GM23338 (cell line): Measurements from ENCODE around the gene CECR2. TPM values are rescaled to one million over a fixed set of nuclear protein-coding genes. Genes with fewer than 3 reads are reported as not detected.

Source experiments
- ATAC-seq: fragments of 200-7000 bp; cut with Tn5 transposase; 3 replicates; pipeline ENCODE4 v1.9.1; 2020
- DNase-seq: peaks from one replicate; pipeline ENCODE4 v3.0.0-alpha.2; 2015; ENCODE audit warnings: low spot score
- H2AFZ ChIP-seq: fragments of 200-600 bp; sonication (generic); 2 replicates; pipeline ENCODE4 v1.8.0; 2016; ENCODE audit warnings: antibody characterized with exemption, mild to moderate bottlenecking, moderate library complexity
- H3F3A ChIP-seq: fragments of 200-600 bp; sonication (generic); replicated peaks from 2 replicates; pipeline ENCODE4 v1.8.0; 2017; ENCODE audit warnings: antibody characterized with exemption, mixed run types, low read depth
- H3K27ac ChIP-seq: fragments of 200-600 bp; sonication (generic); 2 replicates; pipeline ENCODE4 v1.6.1; 2016; ENCODE audit warnings: low read depth
- H3K27me3 ChIP-seq: fragments of 200-600 bp; sonication (generic); 2 replicates; pipeline ENCODE4 v1.8.0; 2016; ENCODE audit warnings: mild to moderate bottlenecking, mixed run types, moderate library complexity; ENCODE audit not compliant: insufficient read depth
- H3K36me3 ChIP-seq: fragments of 200-600 bp; sonication (generic); 2 replicates; pipeline ENCODE4 v1.8.0; 2016; ENCODE audit warnings: mild to moderate bottlenecking; ENCODE audit not compliant: insufficient read depth
- H3K4me1 ChIP-seq: fragments of 200-600 bp; sonication (generic); 2 replicates; pipeline ENCODE4 v1.8.0; 2016; ENCODE audit warnings: mild to moderate bottlenecking, moderate library complexity; ENCODE audit not compliant: insufficient read depth
- H3K4me2 ChIP-seq: fragments of 200-600 bp; sonication (generic); 2 replicates; pipeline ENCODE4 v1.7.1; 2017; ENCODE audit warnings: mixed run types
- H3K4me3 ChIP-seq: fragments of 200-600 bp; sonication (generic); 2 replicates; pipeline ENCODE4 v1.6.1; 2016; ENCODE audit warnings: mixed run types
- H3K79me2 ChIP-seq: fragments of 200-600 bp; sonication (generic); replicated peaks from 2 replicates; pipeline ENCODE4 v1.8.0; 2017; ENCODE audit warnings: mild to moderate bottlenecking; ENCODE audit not compliant: insufficient read depth
- H3K9me2 ChIP-seq: fragments of 200-600 bp; sonication (generic); 2 replicates; pipeline ENCODE4 v1.8.0; 2017; ENCODE audit not compliant: insufficient read depth
- H4K20me1 ChIP-seq: fragments of 200-600 bp; sonication (generic); replicated peaks from 2 replicates; pipeline ENCODE4 v1.8.0; 2017; ENCODE audit warnings: mild to moderate bottlenecking; ENCODE audit not compliant: insufficient read depth
- H3K27ac Mint-ChIP-seq: 2 replicates; pipeline ENCODE4 v1.8.0; 2020; ENCODE audit warnings: inconsistent platforms, mild to moderate bottlenecking, moderate library complexity, mixed read lengths
- H3K27me3 Mint-ChIP-seq: 3 replicates; pipeline ENCODE4 v1.8.0; 2022; ENCODE audit warnings: low read depth, mild to moderate bottlenecking, moderate library complexity, mixed read lengths, inconsistent platforms; ENCODE audit not compliant: insufficient read depth, poor library complexity
- H3K36me3 Mint-ChIP-seq: 3 replicates; pipeline ENCODE4 v1.8.0; 2021; ENCODE audit warnings: low read depth, mild to moderate bottlenecking, inconsistent platforms, moderate library complexity, mixed read lengths
- H3K4me1 Mint-ChIP-seq: 3 replicates; pipeline ENCODE4 v1.8.0; 2020; ENCODE audit warnings: mild to moderate bottlenecking, inconsistent platforms, mixed read lengths
- H3K4me3 Mint-ChIP-seq: 3 replicates; pipeline ENCODE4 v1.8.0; 2021; ENCODE audit warnings: moderate library complexity, mild to moderate bottlenecking, inconsistent platforms, mixed read lengths
- H3K9me3 Mint-ChIP-seq: 3 replicates; pipeline ENCODE4 v1.8.0; 2020; ENCODE audit warnings: moderate library complexity, mild to moderate bottlenecking, inconsistent platforms, mixed read lengths
- CREB1 ChIP-seq: fragments of 250-450 bp; sonication (Bioruptor Pico); IDR thresholded peaks from 2 replicates; pipeline ENCODE4 v1.5.0; 2020; ENCODE audit warnings: low read depth, mild to moderate bottlenecking, moderate library complexity
- EZH2 ChIP-seq: fragments of 200-600 bp; sonication (generic); IDR thresholded peaks from one replicate; pipeline ENCODE4 v1.8.0; 2017; ENCODE audit warnings: antibody characterized with exemption, mild to moderate bottlenecking, low read depth; ENCODE audit not compliant: unreplicated experiment
- EZH2phosphoT487 ChIP-seq: fragments of 200-600 bp; sonication (generic); IDR thresholded peaks from one replicate; pipeline ENCODE4 v1.8.1; 2018; ENCODE audit warnings: antibody characterized with exemption; ENCODE audit not compliant: unreplicated experiment
- NANOG ChIP-seq: IDR thresholded peaks from 2 replicates; pipeline ENCODE4 v1.6.1; 2016; ENCODE audit warnings: antibody characterized with exemption, borderline replicate concordance
- POLR2AphosphoS5 ChIP-seq: IDR thresholded peaks from 2 replicates; pipeline ENCODE4 v1.6.1; 2016; ENCODE audit warnings: antibody characterized with exemption, low read depth
- polyA plus RNA-seq: library from polyadenylated mRNA; unstranded; fragments of >200 nt; fragmentation: Nextera tagmentation; extraction: Ambion mirVana; gene quantifications from 2 replicates; pipeline ENCODE4 v1.2.1, GENCODE V29; 2016
- total RNA-seq: library from RNA; depleted of rRNA; stranded (reverse); fragments of >200 nt; shearing (Covaris generic); gene quantifications from 2 replicates; pipeline ENCODE4 v1.2.3, GENCODE V29; 2014
- TF ChIP-seq, protein P1 (sequence below): IDR thresholded peaks from 2 replicates; pipeline ENCODE4 v1.6.1; 2016; ENCODE audit warnings: antibody characterized with exemption
- TF ChIP-seq, protein P2 (sequence below): fragments of 250-450 bp; sonication (Bioruptor Pico); IDR thresholded peaks from 2 replicates; pipeline ENCODE4 v1.5.0; 2020; ENCODE audit warnings: mild to moderate bottlenecking, moderate library complexity

Gene CECR2
- total and polyA plus RNA-seq, 2 experiments from 2014 or later: 18.4 to 110 TPM

DNA sequence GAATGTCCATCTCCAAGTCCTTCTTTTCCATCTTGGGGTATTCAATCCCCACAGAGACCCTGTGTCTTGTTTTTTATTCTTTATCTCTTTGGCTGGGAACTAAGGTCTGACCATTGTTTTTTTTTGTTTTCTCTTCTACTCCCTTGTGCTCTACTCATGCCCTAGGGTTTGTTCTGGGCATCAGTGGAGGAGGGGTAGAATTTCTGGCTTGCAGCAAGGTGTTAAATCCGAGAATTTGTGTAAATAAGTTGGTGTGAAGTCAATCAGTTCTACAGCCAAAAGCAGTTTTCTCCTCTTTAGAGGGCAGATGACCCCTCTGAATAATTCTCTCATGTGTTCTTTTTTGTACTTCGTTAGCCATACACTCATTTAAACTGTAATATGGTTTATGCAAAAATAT lies 10.7 kb downstream of the CECR2 start (continued):
- TF ChIP-seq POLR2AphosphoS5 (no peak), CREB1 (CRISPR knock-in tag) (no peak), EZH2 (no peak), EZH2phosphoT487 (no peak)

DNA sequence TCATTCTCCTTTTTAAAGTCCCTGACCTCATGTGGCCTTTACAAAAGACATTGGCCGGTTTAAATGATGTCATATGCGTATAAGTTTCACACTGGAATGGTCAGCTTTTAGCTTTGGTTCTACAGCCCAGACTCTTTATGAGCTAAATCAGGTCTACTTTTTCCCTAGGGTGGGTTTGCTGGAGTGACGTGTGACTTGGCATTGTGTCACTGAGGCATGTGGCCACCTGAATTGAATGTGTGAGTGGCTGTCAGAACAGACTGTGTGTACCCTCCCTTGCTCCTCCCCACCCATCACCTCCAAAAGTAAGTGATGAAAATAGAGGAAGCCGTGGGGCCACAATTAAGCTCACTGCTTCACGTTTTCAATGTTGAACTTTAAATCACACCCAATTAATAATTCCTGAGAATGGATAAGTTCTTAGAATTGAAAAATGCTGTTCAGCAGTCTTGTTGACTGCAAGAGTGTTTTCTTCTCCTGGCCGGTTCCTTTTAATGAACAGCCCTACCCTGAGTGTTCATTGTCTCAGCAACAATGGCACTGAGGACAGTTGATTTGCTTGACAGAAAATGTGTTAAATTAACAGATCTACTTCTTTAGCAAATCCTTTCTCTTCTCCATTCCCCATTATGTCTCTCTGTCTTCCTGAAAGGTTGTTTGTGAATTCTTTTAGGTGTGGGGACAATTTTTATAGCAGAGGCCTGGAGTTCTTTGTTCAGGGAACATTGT lies 11.3 kb downstream of the CECR2 start:
- ATAC-seq (peak; percentile 60), DNase-seq (peak; percentile 48)
- Histone ChIP-seq H3F3A (peaks cover 38% of the 10 kb centered on the region), H3K9me2 (no peaks in the 10 kb centered on the region), H3K4me3 (peak overlapping the region; percentile 37), H3K27ac (peak overlapping the region; percentile 78), H3K36me3 (no peaks in the 10 kb centered on the region), H2AFZ (no peak overlapping the region), H3K79me2 (peaks cover 99% of the 10 kb centered on the region), H3K27me3 (no peaks in the 10 kb centered on the region), H3K4me1 (peaks cover 72% of the 10 kb centered on the region), H4K20me1 (peaks cover 68% of the 10 kb centered on the region), H3K4me2 (peak overlapping the region; percentile 70)
- H3K4me1 Mint-ChIP-seq: peaks cover 57% of the 10 kb centered on the region
- H3K4me3 Mint-ChIP-seq: peak overlapping the region; percentile 57
- H3K36me3 Mint-ChIP-seq: peaks cover 33% of the 10 kb centered on the region
- H3K27me3 Mint-ChIP-seq: peaks cover 5% of the 10 kb centered on the region
- peak; percentile 40; the same call in 1 of the 2 replicates for TF ChIP-seq NANOG
- TF ChIP-seq, protein P1, sequence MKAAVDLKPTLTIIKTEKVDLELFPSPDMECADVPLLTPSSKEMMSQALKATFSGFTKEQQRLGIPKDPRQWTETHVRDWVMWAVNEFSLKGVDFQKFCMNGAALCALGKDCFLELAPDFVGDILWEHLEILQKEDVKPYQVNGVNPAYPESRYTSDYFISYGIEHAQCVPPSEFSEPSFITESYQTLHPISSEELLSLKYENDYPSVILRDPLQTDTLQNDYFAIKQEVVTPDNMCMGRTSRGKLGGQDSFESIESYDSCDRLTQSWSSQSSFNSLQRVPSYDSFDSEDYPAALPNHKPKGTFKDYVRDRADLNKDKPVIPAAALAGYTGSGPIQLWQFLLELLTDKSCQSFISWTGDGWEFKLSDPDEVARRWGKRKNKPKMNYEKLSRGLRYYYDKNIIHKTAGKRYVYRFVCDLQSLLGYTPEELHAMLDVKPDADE: no peak
- peak overlapping the region; percentile 91 for H3K27ac Mint-ChIP-seq
- peaks cover 8% of the 10 kb centered on the region; the same call in 1 of the 3 replicates for H3K9me3 Mint-ChIP-seq

DNA sequence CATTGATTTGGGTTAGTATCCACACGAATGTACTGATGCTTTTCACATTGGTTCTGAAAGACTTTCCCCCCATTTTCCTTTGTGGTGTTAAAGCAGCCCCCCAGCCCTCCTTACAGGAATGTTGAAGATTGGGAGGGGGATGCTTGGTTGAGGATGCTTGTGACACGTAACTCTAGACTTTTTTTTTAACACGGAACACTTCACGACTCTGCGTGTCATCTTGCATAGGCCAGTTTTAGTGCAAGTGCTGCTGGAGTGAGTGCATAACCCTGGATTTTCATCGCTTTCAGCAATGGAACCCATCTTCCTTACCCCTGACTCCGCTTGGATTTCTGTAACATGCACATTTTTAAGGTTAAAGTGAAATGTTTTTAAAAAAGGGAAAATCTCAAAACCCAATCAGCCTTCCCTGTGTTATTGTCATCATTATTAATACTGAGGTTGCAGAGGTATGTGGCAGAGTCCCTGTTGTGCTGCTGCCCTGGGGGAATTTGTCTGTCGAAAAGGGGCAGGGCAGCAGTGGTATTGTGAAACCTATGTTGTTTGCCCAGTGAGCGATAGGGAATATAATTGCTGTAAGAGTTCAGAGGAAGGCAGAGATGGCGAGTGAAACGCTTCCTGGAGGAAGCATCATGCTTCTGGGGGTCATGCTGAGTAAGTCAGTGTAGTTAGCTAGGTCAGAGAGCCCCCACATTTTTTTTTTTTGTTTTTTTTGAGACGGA lies 12.1 kb downstream of the CECR2 start:
- TF ChIP-seq, protein P2, sequence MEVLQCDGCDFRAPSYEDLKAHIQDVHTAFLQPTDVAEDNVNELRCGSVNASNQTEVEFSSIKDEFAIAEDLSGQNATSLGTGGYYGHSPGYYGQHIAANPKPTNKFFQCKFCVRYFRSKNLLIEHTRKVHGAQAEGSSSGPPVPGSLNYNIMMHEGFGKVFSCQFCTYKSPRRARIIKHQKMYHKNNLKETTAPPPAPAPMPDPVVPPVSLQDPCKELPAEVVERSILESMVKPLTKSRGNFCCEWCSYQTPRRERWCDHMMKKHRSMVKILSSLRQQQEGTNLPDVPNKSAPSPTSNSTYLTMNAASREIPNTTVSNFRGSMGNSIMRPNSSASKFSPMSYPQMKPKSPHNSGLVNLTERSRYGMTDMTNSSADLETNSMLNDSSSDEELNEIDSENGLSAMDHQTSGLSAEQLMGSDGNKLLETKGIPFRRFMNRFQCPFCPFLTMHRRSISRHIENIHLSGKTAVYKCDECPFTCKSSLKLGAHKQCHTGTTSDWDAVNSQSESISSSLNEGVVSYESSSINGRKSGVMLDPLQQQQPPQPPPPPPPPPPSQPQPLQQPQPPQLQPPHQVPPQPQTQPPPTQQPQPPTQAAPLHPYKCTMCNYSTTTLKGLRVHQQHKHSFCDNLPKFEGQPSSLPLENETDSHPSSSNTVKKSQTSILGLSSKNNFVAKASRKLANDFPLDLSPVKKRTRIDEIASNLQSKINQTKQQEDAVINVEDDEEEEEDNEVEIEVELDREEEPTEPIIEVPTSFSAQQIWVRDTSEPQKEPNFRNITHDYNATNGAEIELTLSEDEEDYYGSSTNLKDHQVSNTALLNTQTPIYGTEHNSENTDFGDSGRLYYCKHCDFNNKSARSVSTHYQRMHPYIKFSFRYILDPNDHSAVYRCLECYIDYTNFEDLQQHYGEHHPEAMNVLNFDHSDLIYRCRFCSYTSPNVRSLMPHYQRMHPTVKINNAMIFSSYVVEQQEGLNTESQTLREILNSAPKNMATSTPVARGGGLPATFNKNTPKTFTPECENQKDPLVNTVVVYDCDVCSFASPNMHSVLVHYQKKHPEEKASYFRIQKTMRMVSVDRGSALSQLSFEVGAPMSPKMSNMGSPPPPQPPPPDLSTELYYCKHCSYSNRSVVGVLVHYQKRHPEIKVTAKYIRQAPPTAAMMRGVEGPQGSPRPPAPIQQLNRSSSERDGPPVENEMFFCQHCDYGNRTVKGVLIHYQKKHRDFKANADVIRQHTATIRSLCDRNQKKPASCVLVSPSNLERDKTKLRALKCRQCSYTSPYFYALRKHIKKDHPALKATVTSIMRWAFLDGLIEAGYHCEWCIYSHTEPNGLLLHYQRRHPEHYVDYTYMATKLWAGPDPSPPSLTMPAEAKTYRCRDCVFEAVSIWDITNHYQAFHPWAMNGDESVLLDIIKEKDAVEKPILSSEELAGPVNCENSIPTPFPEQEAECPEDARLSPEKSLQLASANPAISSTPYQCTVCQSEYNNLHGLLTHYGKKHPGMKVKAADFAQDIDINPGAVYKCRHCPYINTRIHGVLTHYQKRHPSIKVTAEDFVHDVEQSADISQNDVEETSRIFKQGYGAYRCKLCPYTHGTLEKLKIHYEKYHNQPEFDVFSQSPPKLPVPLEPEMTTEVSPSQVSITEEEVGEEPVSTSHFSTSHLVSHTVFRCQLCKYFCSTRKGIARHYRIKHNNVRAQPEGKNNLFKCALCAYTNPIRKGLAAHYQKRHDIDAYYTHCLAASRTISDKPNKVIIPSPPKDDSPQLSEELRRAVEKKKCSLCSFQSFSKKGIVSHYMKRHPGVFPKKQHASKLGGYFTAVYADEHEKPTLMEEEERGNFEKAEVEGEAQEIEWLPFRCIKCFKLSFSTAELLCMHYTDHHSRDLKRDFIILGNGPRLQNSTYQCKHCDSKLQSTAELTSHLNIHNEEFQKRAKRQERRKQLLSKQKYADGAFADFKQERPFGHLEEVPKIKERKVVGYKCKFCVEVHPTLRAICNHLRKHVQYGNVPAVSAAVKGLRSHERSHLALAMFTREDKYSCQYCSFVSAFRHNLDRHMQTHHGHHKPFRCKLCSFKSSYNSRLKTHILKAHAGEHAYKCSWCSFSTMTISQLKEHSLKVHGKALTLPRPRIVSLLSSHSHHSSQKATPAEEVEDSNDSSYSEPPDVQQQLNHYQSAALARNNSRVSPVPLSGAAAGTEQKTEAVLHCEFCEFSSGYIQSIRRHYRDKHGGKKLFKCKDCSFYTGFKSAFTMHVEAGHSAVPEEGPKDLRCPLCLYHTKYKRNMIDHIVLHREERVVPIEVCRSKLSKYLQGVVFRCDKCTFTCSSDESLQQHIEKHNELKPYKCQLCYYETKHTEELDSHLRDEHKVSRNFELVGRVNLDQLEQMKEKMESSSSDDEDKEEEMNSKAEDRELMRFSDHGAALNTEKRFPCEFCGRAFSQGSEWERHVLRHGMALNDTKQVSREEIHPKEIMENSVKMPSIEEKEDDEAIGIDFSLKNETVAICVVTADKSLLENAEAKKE (CRISPR knock-in tag): no peak
- TF ChIP-seq CREB1 (CRISPR knock-in tag): 0 out of 2 replicates have a peak, but pooled peaks have one; percentile 2
- Histone ChIP-seq H3K36me3 (no peaks in the 10 kb centered on the region), H3K9me2 (no peaks in the 10 kb centered on the region), H4K20me1 (peaks cover 70% of the 10 kb centered on the region), H2AFZ (no peak overlapping the region), H3K4me3 (peak overlapping the region; percentile 42), H3F3A (peaks cover 38% of the 10 kb centered on the region), H3K4me1 (peaks cover 72% of the 10 kb centered on the region), H3K27me3 (no peaks in the 10 kb centered on the region), H3K4me2 (peak overlapping the region; percentile 75), H3K79me2 (peaks cover 99% of the 10 kb centered on the region), H3K27ac (peak overlapping the region; percentile 89)
- Mint-ChIP-seq H3K27me3 (peaks cover 5% of the 10 kb centered on the region), H3K27ac (peak overlapping the region; percentile 47), H3K36me3 (peaks cover 38% of the 10 kb centered on the region), H3K4me1 (peaks cover 57% of the 10 kb centered on the region), H3K9me3 (peaks cover 8% of the 10 kb centered on the region; the same call in 1 of the 3 replicates), H3K4me3 (peak overlapping the region; percentile 57)
- DNase-seq: peak; percentile 38
- peak; percentile 19 for ATAC-seq
